ENCODE data around the gene PLA2G3. TPM values are rescaled to one million over a fixed set of nuclear protein-coding genes. Genes with fewer than 3 reads are reported as not detected.

Gene PLA2G3
- total and polyA plus RNA-seq, 12 donors: 0.01 TPM; not detected in 11

- Histone ChIP-seq H3K27me3 (no peaks in the 10 kb centered on the region), H3K9me3 (no peaks in the 10 kb centered on the region), H3K27ac (peak overlapping the region in 8 of 10 donors; percentile 29 to 72 (median 48)), H3K4me1 (peaks cover 0 to 23% (median 10%) of the 10 kb centered on the region in 9 donors), H3K4me3 (no peak overlapping the region), H3K36me3 (no peaks in the 10 kb centered on the region)
- no peak for ATAC-seq
- 83 to 85% methylated on average over 1 of the region's 1 CpG for WGBS, 2 donors
- DNase-seq: no peak
- TF ChIP-seq, protein P1, sequence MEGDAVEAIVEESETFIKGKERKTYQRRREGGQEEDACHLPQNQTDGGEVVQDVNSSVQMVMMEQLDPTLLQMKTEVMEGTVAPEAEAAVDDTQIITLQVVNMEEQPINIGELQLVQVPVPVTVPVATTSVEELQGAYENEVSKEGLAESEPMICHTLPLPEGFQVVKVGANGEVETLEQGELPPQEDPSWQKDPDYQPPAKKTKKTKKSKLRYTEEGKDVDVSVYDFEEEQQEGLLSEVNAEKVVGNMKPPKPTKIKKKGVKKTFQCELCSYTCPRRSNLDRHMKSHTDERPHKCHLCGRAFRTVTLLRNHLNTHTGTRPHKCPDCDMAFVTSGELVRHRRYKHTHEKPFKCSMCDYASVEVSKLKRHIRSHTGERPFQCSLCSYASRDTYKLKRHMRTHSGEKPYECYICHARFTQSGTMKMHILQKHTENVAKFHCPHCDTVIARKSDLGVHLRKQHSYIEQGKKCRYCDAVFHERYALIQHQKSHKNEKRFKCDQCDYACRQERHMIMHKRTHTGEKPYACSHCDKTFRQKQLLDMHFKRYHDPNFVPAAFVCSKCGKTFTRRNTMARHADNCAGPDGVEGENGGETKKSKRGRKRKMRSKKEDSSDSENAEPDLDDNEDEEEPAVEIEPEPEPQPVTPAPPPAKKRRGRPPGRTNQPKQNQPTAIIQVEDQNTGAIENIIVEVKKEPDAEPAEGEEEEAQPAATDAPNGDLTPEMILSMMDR (IDR thresholded peaks at IDR 0.05): no peak
- intact Hi-C loops (cut with DNase I): loop anchor here in 3 of 10 donors (5.0 to 10.0 kb wide), 2 partner anchors 38 to 390 kb away; no protein-coding TSS in a partner anchor
Observed at GRCh38 chr22:31154975-31155374, 14.7 kb upstream of the PLA2G3 start.

- DNase-seq (no peak), ATAC-seq (no peak)
- WGBS, 2 donors: 72 to 81% methylated on average over 3 of the region's 3 CpGs
- TF ChIP-seq, protein P1 (IDR thresholded peaks at IDR 0.05): no peak
- no peaks in the 10 kb centered on the region for H3K9me3 ChIP-seq
- no peak overlapping the region for H3K27ac ChIP-seq
- intact Hi-C loops (cut with DNase I): loop anchor here in 2 of 10 donors (10.0 kb wide), 1 partner anchor 389 kb away; no protein-coding TSS in a partner anchor
- no peaks in the 10 kb centered on the region for H3K36me3 ChIP-seq
- no peak overlapping the region for H3K4me3 ChIP-seq
- H3K27me3 ChIP-seq: no peaks in the 10 kb centered on the region
- H3K4me1 ChIP-seq: peaks cover 2 to 32% (median 19%) of the 10 kb centered on the region in 9 donors
Observed at GRCh38 chr22:31153357-31153756, 13.0 kb upstream of the PLA2G3 start.

DNA sequence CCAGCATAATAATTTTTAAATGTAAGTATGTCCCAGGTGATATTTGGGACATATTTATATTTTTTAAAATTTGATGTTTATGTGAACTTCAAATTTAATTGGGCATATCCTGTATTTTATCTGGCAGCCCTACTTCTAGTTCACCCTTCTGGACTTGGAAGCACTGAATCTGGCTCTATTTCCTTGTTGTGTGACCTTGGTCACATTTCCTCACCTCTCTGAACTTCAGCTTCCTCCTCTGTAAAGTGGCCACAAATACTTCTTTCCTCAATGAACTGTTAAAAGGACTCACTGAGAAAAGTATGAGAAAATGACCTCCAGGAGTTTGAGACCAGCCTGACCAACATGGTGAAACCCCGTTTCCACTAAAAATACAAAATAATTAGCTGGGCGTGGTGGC, 11.6 kb upstream of the PLA2G3 start:
- intact Hi-C loops (cut with DNase I): loop anchor here in 2 of 10 donors (10.0 kb wide), 1 partner anchor 387 kb away; no protein-coding TSS in a partner anchor
- peaks cover 0 to 8% (median 0%) of the 10 kb centered on the region in 11 donors for H3K9me3 ChIP-seq
- no peaks in the 10 kb centered on the region for H3K36me3 ChIP-seq
- H3K4me1 ChIP-seq: peaks cover 2 to 39% (median 22%) of the 10 kb centered on the region in 9 donors
- no peaks in the 10 kb centered on the region for H3K27me3 ChIP-seq
- ATAC-seq (no peak), DNase-seq (no peak)
- WGBS, 2 donors: 89 to 90% methylated on average over 2 of the region's 2 CpGs
- TF ChIP-seq, protein P1 (IDR thresholded peaks at IDR 0.05): no peak
- H3K4me3 ChIP-seq: no peak overlapping the region
- no peak overlapping the region for H3K27ac ChIP-seq

- DNase-seq (no peak), ATAC-seq (no peak)
- peaks cover 0 to 13% (median 0%) of the 10 kb centered on the region in 11 donors for H3K9me3 ChIP-seq
- H3K4me1 ChIP-seq: peaks cover 0 to 31% (median 19%) of the 10 kb centered on the region in 9 donors
- WGBS, 2 donors: 90 to 92% methylated on average over 3 of the region's 3 CpGs
- intact Hi-C loops (cut with DNase I): loop anchor here in 2 of 10 donors (10.0 kb wide), 1 partner anchor 386 kb away; no protein-coding TSS in a partner anchor
- H3K27me3 ChIP-seq: no peaks in the 10 kb centered on the region
- H3K4me3 ChIP-seq: no peak overlapping the region
- TF ChIP-seq, protein P1 (IDR thresholded peaks at IDR 0.05): no peak
- H3K36me3 ChIP-seq: no peaks in the 10 kb centered on the region
- no peak overlapping the region for H3K27ac ChIP-seq
Observed at GRCh38 chr22:31150615-31151014, 10.3 kb upstream of the PLA2G3 start.
